ENCODE results near the gene KDM7A. TPM values are rescaled to one million over a fixed set of nuclear protein-coding genes. Genes with fewer than 3 reads are reported as not detected.

KDM7A gene
- polyA plus RNA-seq, 1 donor from 2014 or later, result 8.2 TPM

DNA sequence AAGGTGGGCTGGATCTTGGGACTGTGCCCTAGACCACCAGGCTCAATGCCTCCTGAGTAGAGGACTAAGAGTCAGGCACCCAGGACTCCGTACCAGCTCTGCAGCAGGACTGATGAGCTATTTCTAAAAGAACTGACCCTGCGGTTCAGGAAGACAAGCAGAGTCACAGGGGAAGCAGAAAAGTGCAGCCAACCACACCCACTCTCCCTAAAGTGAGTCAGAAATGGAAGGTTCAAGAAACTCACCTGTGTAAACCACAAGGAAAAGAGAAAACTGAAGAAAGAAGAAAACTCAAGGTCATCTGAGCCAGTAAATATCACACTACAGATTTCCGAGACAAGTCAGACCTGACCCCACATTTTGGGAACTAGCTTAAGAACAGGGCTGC lies 116.5 kb downstream of the KDM7A start:
- no peaks in the 10 kb centered on the region for H3K36me3 ChIP-seq (ENCODE audit: insufficient read depth, low read length)
- no peaks in the 10 kb centered on the region for H3K9me2 ChIP-seq (ENCODE audit: insufficient read depth, low read length)
- no peak for TF ChIP-seq EP300 (conservative IDR thresholded peaks at IDR 0.05; ENCODE audit: poor library complexity, severe bottlenecking)
- no peak for TF ChIP-seq CTCF (IDR thresholded peaks at IDR 0.05; ENCODE audit: poor library complexity, severe bottlenecking)
- no peak for TF ChIP-seq SMC3 (conservative IDR thresholded peaks at IDR 0.05; ENCODE audit: poor library complexity)
- TF ChIP-seq TAF1 (IDR thresholded peaks at IDR 0.05; ENCODE audit: low read depth), result no peak
- TF ChIP-seq RAD21 (conservative IDR thresholded peaks at IDR 0.05), result no peak
- no peak for TF ChIP-seq POLR2AphosphoS5 (IDR thresholded peaks at IDR 0.05)
- no peak for TF ChIP-seq EZH2 (IDR thresholded peaks at IDR 0.05; ENCODE audit: borderline replicate concordance, insufficient read depth, low read length, poor library complexity, severe bottlenecking)
- no peak overlapping the region for H3K4me2 ChIP-seq (ENCODE audit: low read length)
- H3K9ac ChIP-seq (ENCODE audit: low read length), result no peak overlapping the region
- H3K4me3 ChIP-seq (ENCODE audit: low read length), result no peak overlapping the region
- no peaks in the 10 kb centered on the region for H3K79me2 ChIP-seq (replicated peaks; ENCODE audit: insufficient read depth, low read length)
- peaks cover 45% of the 10 kb centered on the region for H3K27me3 ChIP-seq (ENCODE audit: insufficient read depth, low read depth, low read length)
- no peak overlapping the region for H3K27ac ChIP-seq (ENCODE audit: low read length)
- H3F3A ChIP-seq (ENCODE audit: insufficient read depth, low read length, poor library complexity, severe bottlenecking), result no peaks in the 10 kb centered on the region
- no peaks in the 10 kb centered on the region for H4K20me1 ChIP-seq (ENCODE audit: insufficient read depth)
- peaks cover 4% of the 10 kb centered on the region for H3K9me3 ChIP-seq (ENCODE audit: low read length)
- H2AFZ ChIP-seq (ENCODE audit: low read depth, low read length), result no peak overlapping the region

DNA sequence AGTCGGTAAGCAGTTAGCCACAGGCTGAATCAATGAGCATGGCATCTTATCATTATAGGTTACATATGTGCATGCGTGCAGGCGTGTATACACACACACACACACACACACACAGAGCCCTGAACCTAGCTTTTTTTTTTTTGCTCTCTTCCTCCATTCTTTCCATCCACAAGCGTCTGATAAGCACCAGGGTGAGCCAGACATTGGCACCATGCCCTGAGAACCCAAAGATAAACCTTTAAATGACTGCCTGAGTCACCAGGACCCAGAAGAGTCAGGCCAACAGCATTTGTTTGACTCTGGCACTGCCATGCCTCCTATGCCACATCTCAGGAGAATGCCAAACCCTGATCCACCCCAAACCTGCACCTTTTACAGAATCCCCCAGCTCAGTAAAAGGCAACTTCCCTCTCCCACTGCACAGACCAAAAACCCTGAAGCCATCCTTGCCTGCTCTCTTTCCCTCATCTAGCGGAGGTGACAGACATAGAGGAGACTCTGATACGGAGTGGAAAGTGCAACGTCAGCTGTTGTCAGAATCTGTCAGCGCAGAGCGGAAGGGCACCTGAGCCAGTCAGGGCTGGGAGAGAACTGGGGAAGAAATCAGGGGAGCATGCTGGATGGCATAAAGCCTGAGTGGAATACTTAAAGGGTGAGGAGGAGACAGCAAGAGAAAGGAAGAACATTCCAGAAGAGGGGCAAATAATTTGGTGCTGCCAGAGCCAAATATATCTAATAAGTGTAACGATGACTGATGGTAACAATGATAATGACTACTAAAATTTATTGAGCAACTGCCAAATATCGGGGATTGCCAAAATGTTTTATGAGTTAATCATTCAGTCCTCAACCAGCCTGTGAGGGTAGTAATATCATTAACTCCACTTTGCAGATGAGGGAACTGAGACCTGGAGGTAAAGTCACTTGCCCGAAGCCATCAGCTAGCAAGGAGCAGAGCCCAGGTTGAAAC lies 117.2 kb downstream of the KDM7A start:
- Histone ChIP-seq H2AFZ (ENCODE audit: low read depth, low read length) (no peak overlapping the region), H3K27ac (ENCODE audit: low read length) (no peak overlapping the region), H3F3A (ENCODE audit: insufficient read depth, low read length, poor library complexity, severe bottlenecking) (no peaks in the 10 kb centered on the region), H3K79me2 (replicated peaks; ENCODE audit: insufficient read depth, low read length) (no peaks in the 10 kb centered on the region), H3K9me3 (ENCODE audit: low read length) (peaks cover 4% of the 10 kb centered on the region), H3K27me3 (ENCODE audit: insufficient read depth, low read depth, low read length) (peaks cover 45% of the 10 kb centered on the region), H3K4me2 (ENCODE audit: low read length) (no peak overlapping the region), H3K9me2 (ENCODE audit: insufficient read depth, low read length) (no peaks in the 10 kb centered on the region), H3K9ac (ENCODE audit: low read length) (no peak overlapping the region), H3K36me3 (ENCODE audit: insufficient read depth, low read length) (no peaks in the 10 kb centered on the region), H4K20me1 (ENCODE audit: insufficient read depth) (no peaks in the 10 kb centered on the region), H3K4me3 (ENCODE audit: low read length) (no peak overlapping the region)
- TF ChIP-seq EZH2 (IDR thresholded peaks at IDR 0.05; ENCODE audit: borderline replicate concordance, insufficient read depth, low read length, poor library complexity, severe bottlenecking), result no peak
- TF ChIP-seq TAF1 (IDR thresholded peaks at IDR 0.05; ENCODE audit: low read depth), result no peak
- TF ChIP-seq RAD21 (conservative IDR thresholded peaks at IDR 0.05), result no peak
- TF ChIP-seq, protein P1, sequence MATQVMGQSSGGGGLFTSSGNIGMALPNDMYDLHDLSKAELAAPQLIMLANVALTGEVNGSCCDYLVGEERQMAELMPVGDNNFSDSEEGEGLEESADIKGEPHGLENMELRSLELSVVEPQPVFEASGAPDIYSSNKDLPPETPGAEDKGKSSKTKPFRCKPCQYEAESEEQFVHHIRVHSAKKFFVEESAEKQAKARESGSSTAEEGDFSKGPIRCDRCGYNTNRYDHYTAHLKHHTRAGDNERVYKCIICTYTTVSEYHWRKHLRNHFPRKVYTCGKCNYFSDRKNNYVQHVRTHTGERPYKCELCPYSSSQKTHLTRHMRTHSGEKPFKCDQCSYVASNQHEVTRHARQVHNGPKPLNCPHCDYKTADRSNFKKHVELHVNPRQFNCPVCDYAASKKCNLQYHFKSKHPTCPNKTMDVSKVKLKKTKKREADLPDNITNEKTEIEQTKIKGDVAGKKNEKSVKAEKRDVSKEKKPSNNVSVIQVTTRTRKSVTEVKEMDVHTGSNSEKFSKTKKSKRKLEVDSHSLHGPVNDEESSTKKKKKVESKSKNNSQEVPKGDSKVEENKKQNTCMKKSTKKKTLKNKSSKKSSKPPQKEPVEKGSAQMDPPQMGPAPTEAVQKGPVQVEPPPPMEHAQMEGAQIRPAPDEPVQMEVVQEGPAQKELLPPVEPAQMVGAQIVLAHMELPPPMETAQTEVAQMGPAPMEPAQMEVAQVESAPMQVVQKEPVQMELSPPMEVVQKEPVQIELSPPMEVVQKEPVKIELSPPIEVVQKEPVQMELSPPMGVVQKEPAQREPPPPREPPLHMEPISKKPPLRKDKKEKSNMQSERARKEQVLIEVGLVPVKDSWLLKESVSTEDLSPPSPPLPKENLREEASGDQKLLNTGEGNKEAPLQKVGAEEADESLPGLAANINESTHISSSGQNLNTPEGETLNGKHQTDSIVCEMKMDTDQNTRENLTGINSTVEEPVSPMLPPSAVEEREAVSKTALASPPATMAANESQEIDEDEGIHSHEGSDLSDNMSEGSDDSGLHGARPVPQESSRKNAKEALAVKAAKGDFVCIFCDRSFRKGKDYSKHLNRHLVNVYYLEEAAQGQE (IDR thresholded peaks at IDR 0.05; ENCODE audit: borderline replicate concordance), result no peak
- TF ChIP-seq SMC3 (conservative IDR thresholded peaks at IDR 0.05; ENCODE audit: poor library complexity), result no peak
- no peak for TF ChIP-seq MXI1 (conservative IDR thresholded peaks at IDR 0.05; ENCODE audit: poor library complexity, severe bottlenecking)
- no peak for TF ChIP-seq CTCF (IDR thresholded peaks at IDR 0.05; ENCODE audit: poor library complexity, severe bottlenecking)
- TF ChIP-seq EP300 (conservative IDR thresholded peaks at IDR 0.05; ENCODE audit: poor library complexity, severe bottlenecking), result no peak
- no peak for TF ChIP-seq POLR2AphosphoS5 (IDR thresholded peaks at IDR 0.05)

Data from neural cell (in vitro differentiated cells).